Sigmoid colon (tissue), 7 donors: ENCODE measurements around the gene SHISAL1. TPM values are rescaled to one million over a fixed set of nuclear protein-coding genes. Genes with fewer than 3 reads are reported as not detected.

Source experiments
- DNase-seq: peaks from one replicate; pipeline ENCODE4 v3.0.0-alpha.2; 2019
- H3K27ac ChIP-seq, 4 donors: fragments of 200-600 bp; sonication (generic); one replicate each; pipeline ENCODE4 v1.5.1; 2016 to 2019; ENCODE audit warnings: mild to moderate bottlenecking in 1 of 4
- H3K27me3 ChIP-seq, 3 donors: fragments of 200-600 bp; sonication (generic); one replicate each; pipeline ENCODE4 v1.5.1; 2019; ENCODE audit warnings: mild to moderate bottlenecking in 1 of 3
- H3K36me3 ChIP-seq, 4 donors: fragments of 200-600 bp; sonication (generic); one replicate each; pipeline ENCODE4 v1.5.1; 2016 to 2019
- H3K4me1 ChIP-seq, 4 donors: fragments of 200-600 bp; sonication (generic); one replicate each; pipeline ENCODE4 v1.5.1; 2017 to 2019
- H3K4me3 ChIP-seq, 4 donors: fragments of 200-600 bp; sonication (generic); one replicate each; pipeline ENCODE4 v1.5.1; 2017 to 2019; ENCODE audit warnings: mild to moderate bottlenecking in 2 of 4, moderate library complexity in 1 of 4
- H3K9me3 ChIP-seq, 4 donors: fragments of 200-600 bp in 3 of 4; sonication (generic) in 3 of 4; one replicate each; pipeline versions ENCODE4 v1.5.1 to v1.6.1; 2013 to 2019
- EP300 ChIP-seq, 4 donors: sonication (generic); formaldehyde crosslinking; IDR thresholded peaks; one replicate each; pipeline ENCODE4 v1.6.1; 2017; ENCODE audit warnings: antibody characterized with exemption in 4 of 4
- POLR2A ChIP-seq, 2 donors: fragments of 450-650 bp; IDR thresholded peaks; one replicate each; pipeline ENCODE4 v1.6.1; 2016; ENCODE audit warnings: antibody characterized with exemption in 2 of 2, mild to moderate bottlenecking in 2 of 2, moderate library complexity in 2 of 2
- POLR2AphosphoS5 ChIP-seq, 4 donors: sonication (generic); formaldehyde crosslinking; IDR thresholded peaks; one replicate each; pipeline ENCODE4 v1.6.1; 2017; ENCODE audit warnings: antibody characterized with exemption in 4 of 4
- WGBS, 2 donors: extraction: QIAGEN DNeasy Blood & Tissue Kit; methylation state at CpG; one replicate each; pipeline ENCODE4 v1.1.7; 2013; 5-methylcytosine and 5-hydroxymethylcytosine counted together
- intact Hi-C: fragments of 100-400 bp; cut with DNase I; formaldehyde crosslinking; loops from one replicate; pipeline ENCODE4 v1.15.1; 2023
- polyA plus RNA-seq, 3 donors: library from polyadenylated mRNA; stranded (reverse); fragments of 200-250 nt; gene quantifications; one replicate each; pipeline ENCODE4 v1.2.3, GENCODE V29; 2013
- total RNA-seq, 4 donors: library from RNA; depleted of rRNA; stranded (reverse); fragments of >200 nt; gene quantifications; one replicate each; pipeline ENCODE4 v1.1.0, GENCODE V29; 2016
- TF ChIP-seq, protein P1 (sequence below), 4 experiments: fragments of 450-650 bp in 3 of 4; fragments of 200-600 bp in 1 of 4; IDR thresholded peaks; one replicate each; pipeline ENCODE4 v1.5.1; 2016 to 2019; ENCODE audit warnings: antibody characterized with exemption in 4 of 4, mild to moderate bottlenecking in 3 of 4, moderate library complexity in 2 of 4
- donor health status: healthy with polysubstance abuse.
- donor health status: Bipolar disorder and iron deficiency.
- donor health status: healthy.

SHISAL1 gene
- total and polyA plus RNA-seq, 7 donors: 0.23 to 32.4 (median 20.7) TPM

DNA sequence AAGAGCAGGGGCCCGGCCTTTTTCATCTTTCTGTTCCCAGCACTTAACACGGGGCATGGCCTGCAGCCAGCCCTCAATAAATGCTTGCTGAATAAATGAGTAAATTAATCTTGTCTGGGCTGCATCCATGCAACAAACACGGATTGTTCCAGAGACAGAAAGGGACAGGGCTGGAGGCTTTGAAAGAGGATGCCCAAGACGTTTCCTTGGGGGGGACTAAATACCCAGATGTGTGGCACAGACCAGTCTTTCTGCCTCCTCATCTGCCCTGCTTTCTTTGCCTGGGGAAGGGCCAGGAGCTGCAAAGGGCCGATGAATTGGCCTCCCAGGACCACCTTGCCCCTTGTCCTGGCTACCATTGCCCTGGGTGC lies 40.4 kb downstream of the SHISAL1 start:
- intact Hi-C loops: loop anchor here (5.0 kb wide), 1 partner anchor 125 kb away; no protein-coding TSS in a partner anchor
- H3K27ac ChIP-seq: peak overlapping the region in 3 of 4 donors; percentile 43 to 64 (median 47)
- 28 to 61% methylated on average over 5 of the region's 5 CpGs for WGBS, 2 donors
- H3K27me3 ChIP-seq: no peaks in the 10 kb centered on the region
- no peak overlapping the region for H3K4me3 ChIP-seq
- H3K9me3 ChIP-seq: no peaks in the 10 kb centered on the region
- peaks cover 0 to 45% (median 38%) of the 10 kb centered on the region in 4 donors for H3K4me1 ChIP-seq
- DNase-seq: no peak
- TF ChIP-seq POLR2AphosphoS5 (IDR thresholded peaks at IDR 0.05): no peak
- TF ChIP-seq EP300 (IDR thresholded peaks at IDR 0.05): no peak
- TF ChIP-seq, protein P1, sequence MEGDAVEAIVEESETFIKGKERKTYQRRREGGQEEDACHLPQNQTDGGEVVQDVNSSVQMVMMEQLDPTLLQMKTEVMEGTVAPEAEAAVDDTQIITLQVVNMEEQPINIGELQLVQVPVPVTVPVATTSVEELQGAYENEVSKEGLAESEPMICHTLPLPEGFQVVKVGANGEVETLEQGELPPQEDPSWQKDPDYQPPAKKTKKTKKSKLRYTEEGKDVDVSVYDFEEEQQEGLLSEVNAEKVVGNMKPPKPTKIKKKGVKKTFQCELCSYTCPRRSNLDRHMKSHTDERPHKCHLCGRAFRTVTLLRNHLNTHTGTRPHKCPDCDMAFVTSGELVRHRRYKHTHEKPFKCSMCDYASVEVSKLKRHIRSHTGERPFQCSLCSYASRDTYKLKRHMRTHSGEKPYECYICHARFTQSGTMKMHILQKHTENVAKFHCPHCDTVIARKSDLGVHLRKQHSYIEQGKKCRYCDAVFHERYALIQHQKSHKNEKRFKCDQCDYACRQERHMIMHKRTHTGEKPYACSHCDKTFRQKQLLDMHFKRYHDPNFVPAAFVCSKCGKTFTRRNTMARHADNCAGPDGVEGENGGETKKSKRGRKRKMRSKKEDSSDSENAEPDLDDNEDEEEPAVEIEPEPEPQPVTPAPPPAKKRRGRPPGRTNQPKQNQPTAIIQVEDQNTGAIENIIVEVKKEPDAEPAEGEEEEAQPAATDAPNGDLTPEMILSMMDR (IDR thresholded peaks at IDR 0.05): no peak
- no peak for TF ChIP-seq POLR2A (IDR thresholded peaks at IDR 0.05)
- H3K36me3 ChIP-seq: peaks cover 0 to 4% (median 0%) of the 10 kb centered on the region in 4 donors

DNA sequence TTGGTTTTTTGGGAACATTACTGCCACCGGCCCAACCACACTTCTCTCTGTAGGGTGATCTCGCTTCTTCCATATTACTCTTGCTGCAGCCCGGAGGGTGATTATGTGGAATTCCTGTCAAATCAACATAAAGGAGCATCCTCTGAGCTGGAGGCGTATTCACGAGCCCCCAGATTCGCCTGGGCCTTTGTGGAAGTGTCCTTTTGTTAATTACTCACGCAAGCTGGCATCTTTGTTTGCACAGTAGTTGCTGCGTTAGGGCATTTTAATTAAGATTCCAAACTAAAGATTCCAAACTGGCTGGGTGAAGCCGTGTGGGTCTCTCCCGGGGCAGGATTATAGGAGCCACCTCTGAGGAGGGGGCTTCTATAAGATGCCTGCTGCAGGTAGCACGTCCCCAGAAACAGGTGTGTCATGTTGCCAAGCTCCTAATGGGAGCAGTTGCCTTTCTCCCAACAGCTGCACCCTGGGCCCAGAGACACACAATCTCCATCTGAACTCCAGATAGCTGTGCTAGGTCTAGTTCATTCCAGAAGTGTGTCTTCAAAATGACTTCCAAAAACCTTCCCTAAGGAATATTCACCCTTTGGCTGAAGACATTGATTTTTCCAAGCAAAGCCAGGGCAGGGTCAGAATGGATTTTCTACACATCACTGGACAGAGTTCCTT lies 40.9 kb downstream of the SHISAL1 start:
- DNase-seq: no peak
- 68 to 83% methylated on average over 11 of the region's 11 CpGs for WGBS, 2 donors
- Histone ChIP-seq H3K27me3 (no peaks in the 10 kb centered on the region), H3K4me1 (peaks cover 0 to 50% (median 43%) of the 10 kb centered on the region in 4 donors), H3K9me3 (no peaks in the 10 kb centered on the region), H3K4me3 (no peak overlapping the region), H3K36me3 (peaks cover 0 to 4% (median 0%) of the 10 kb centered on the region in 4 donors), H3K27ac (peak overlapping the region in 3 of 4 donors; percentile 43 to 64 (median 47))
- TF ChIP-seq POLR2AphosphoS5 (IDR thresholded peaks at IDR 0.05): no peak
- no peak for TF ChIP-seq POLR2A (IDR thresholded peaks at IDR 0.05)
- TF ChIP-seq EP300 (IDR thresholded peaks at IDR 0.05): no peak
- TF ChIP-seq, protein P1 (IDR thresholded peaks at IDR 0.05): no peak
- intact Hi-C loops: loop anchor here (5.0 kb wide), 1 partner anchor 125 kb away; no protein-coding TSS in a partner anchor

DNA sequence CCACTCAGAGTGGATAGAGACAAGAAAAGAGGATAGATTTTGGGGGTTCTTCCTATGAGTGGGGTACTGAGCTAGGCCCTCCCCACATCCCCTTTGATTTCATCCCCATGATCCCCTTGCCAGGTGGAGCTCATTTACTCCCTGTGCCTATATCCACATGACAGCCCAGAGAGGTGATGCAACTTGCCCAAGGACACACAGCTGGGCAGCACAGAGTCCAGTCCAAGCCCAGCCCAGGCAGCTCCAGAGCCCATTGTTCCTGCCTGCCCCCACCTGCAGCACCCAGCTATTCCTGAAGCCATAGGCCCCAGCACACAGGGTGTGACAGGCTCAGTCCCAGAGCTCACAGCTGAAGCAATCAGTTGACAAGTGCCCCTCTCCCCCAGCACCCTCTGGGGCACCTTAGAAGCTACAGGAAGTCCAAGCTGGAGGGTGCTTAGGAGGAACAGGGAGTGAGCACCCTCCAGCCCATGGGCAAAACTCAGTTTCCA lies 41.7 kb downstream of the SHISAL1 start:
- Histone ChIP-seq H3K27me3 (no peaks in the 10 kb centered on the region), H3K4me3 (no peak overlapping the region), H3K4me1 (peaks cover 0 to 51% (median 48%) of the 10 kb centered on the region in 4 donors), H3K27ac (no peak overlapping the region), H3K36me3 (peaks cover 0 to 4% (median 0%) of the 10 kb centered on the region in 4 donors), H3K9me3 (no peaks in the 10 kb centered on the region)
- intact Hi-C loops: loop anchor here (5.0 kb wide), 1 partner anchor 124 kb away; no protein-coding TSS in a partner anchor
- DNase-seq: no peak
- TF ChIP-seq, protein P1 (IDR thresholded peaks at IDR 0.05): no peak
- TF ChIP-seq POLR2AphosphoS5 (IDR thresholded peaks at IDR 0.05): no peak
- TF ChIP-seq POLR2A (IDR thresholded peaks at IDR 0.05): no peak
- TF ChIP-seq EP300 (IDR thresholded peaks at IDR 0.05): no peak

DNA sequence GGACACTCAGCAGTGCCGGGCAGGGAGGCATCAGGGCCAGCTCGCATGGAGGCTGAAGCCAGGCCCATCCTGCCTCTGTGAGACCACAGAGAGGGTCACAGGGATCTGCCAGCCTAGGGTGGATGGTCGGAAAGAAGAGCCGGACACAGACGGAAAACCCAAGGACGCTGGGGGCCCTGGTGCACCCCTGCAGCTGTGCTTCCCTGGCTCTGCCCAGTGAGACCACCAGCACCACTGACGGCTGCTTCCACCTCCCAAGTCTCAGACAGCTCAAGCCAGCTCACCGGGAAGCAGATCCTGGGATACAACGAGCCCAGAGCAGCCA lies 42.2 kb downstream of the SHISAL1 start:
- H3K4me1 ChIP-seq: peaks cover 0 to 51% (median 47%) of the 10 kb centered on the region in 4 donors
- H3K4me3 ChIP-seq: no peak overlapping the region
- no peaks in the 10 kb centered on the region for H3K9me3 ChIP-seq
- H3K27ac ChIP-seq: no peak overlapping the region
- H3K36me3 ChIP-seq: peaks cover 0 to 4% (median 0%) of the 10 kb centered on the region in 4 donors
- no peaks in the 10 kb centered on the region for H3K27me3 ChIP-seq
- TF ChIP-seq, protein P1 (IDR thresholded peaks at IDR 0.05): no peak
- TF ChIP-seq EP300 (IDR thresholded peaks at IDR 0.05): no peak
- no peak for TF ChIP-seq POLR2A (IDR thresholded peaks at IDR 0.05)
- TF ChIP-seq POLR2AphosphoS5 (IDR thresholded peaks at IDR 0.05): no peak
- no peak for DNase-seq
- intact Hi-C loops: loop anchor here (5.0 kb wide), 1 partner anchor 123 kb away; no protein-coding TSS in a partner anchor
- 71 to 86% methylated on average over 9 of the region's 9 CpGs for WGBS, 2 donors
